ENCODE data around the gene DNASE1L3. TPM values are rescaled to one million over a fixed set of nuclear protein-coding genes. Genes with fewer than 3 reads are reported as not detected.

DNASE1L3 gene
- total and polyA plus RNA-seq, 2 of the 4 experiments (the other 2 are of a cell fraction), result not detected

- dilution Hi-C loops (cut with HindIII; ENCODE audit: low sequenced_read_pairs, unreplicated experiment), result no loop called here
Observed at GRCh38 chr3:58238830-58239229, 28.1 kb upstream of the DNASE1L3 start.

More at GRCh38 chr3:58238830-58239229, 28.1 kb upstream of the DNASE1L3 start:
- Histone ChIP-seq H3K4ac (ENCODE audit: low read depth, low read length) (no peak overlapping the region), H3K14ac (replicated peaks; ENCODE audit: low read depth, low read length) (no peak overlapping the region), H4K20me1 (ENCODE audit: insufficient read depth, low read length) (0 out of 2 replicates have a peak, but pooled peaks cover 6% of the 10 kb centered on the region), H3K4me2 (ENCODE audit: low read depth, low read length) (peak overlapping the region; percentile 83; the same call in 1 of the 2 replicates), H2BK120ac (ENCODE audit: low read depth, low read length) (no peak overlapping the region), H3K27ac (ENCODE audit: insufficient read depth, low read length) (no peak overlapping the region), H3K56ac (ENCODE audit: extremely low read depth, insufficient read depth, low read length) (no peak overlapping the region), H2AK5ac (ENCODE audit: low read depth, low read length) (no peak overlapping the region), H2AFZ (replicated peaks; ENCODE audit: low read length, poor library complexity) (no peak overlapping the region), H3K36me3 (ENCODE audit: control insufficient read depth, insufficient read depth, low read length) (no peaks in the 10 kb centered on the region), H3K23ac (ENCODE audit: low read depth, low read length) (no peak overlapping the region), H2AK9ac (replicated peaks; ENCODE audit: low read depth, low read length, poor library complexity) (no peak overlapping the region), H4K5ac (ENCODE audit: low read depth, low read length) (no peak overlapping the region), H2BK15ac (ENCODE audit: low read depth, low read length) (no peak overlapping the region), H3K4me1 (ENCODE audit: control insufficient read depth, insufficient read depth, low read length) (peaks cover 5% of the 10 kb centered on the region; the same call in 1 of the 2 replicates), H4K91ac (ENCODE audit: insufficient read depth, low read depth, low read length) (no peak overlapping the region), H3K27me3 (ENCODE audit: control insufficient read depth, insufficient read depth, low read length) (peaks cover under 1% of the 10 kb centered on the region; the same call in 1 of the 2 replicates), H3K9me1 (ENCODE audit: insufficient read depth, low read length) (no peaks in the 10 kb centered on the region), H3K9ac (ENCODE audit: low read depth, low read length) (no peak overlapping the region), H3K4me3 (ENCODE audit: insufficient read depth, low read depth, low read length) (no peak overlapping the region), H3K18ac (ENCODE audit: low read depth, low read length) (no peak overlapping the region), H4K8ac (ENCODE audit: low read depth in 2 of 2, low read length in 2 of 2) (no peak overlapping the region), H3K79me1 (ENCODE audit: low read depth in 1 of 2, low read length in 2 of 2) (peaks cover 19 to 36% of the 10 kb centered on the region in 2 experiments), H2BK5ac (ENCODE audit: low read depth, low read length, poor library complexity, severe bottlenecking) (no peak overlapping the region), H3K9me3 (ENCODE audit: control insufficient read depth, insufficient read depth, low read length) (no peaks in the 10 kb centered on the region), H2BK20ac (ENCODE audit: low read depth, low read length) (no peak overlapping the region)
- POLR2A ChIA-PET (ENCODE audit: unreplicated experiment), result no interaction called here
- ATAC-seq (ENCODE audit: low read depth) (no peak), DNase-seq (no peak)
- no TSS peak for BruUV-seq (replicated peaks)
- CTCF ChIA-PET, result interaction anchor here (0.7 to 1.6 kb wide), 3 partner anchors 22 to 62 kb away, joined by 3 to 5 read pairs (median 3); no protein-coding TSS in a partner anchor
- WGBS, 2 experiments (ENCODE audit: extremely low coverage in 2 of 2, insufficient read length in 1 of 2), result no CpG with 5 or more reads among the region's 7 CpGs
- no peak for TF ChIP-seq RAD21 (IDR thresholded peaks at IDR 0.05; ENCODE audit: low read length)
- TF ChIP-seq CEBPB (IDR thresholded peaks at IDR 0.05; ENCODE audit: low read depth, low read length), result no peak
- TF ChIP-seq MAFK (IDR thresholded peaks at IDR 0.05; ENCODE audit: low read depth, low read length), result no peak
- TF ChIP-seq, protein P1, sequence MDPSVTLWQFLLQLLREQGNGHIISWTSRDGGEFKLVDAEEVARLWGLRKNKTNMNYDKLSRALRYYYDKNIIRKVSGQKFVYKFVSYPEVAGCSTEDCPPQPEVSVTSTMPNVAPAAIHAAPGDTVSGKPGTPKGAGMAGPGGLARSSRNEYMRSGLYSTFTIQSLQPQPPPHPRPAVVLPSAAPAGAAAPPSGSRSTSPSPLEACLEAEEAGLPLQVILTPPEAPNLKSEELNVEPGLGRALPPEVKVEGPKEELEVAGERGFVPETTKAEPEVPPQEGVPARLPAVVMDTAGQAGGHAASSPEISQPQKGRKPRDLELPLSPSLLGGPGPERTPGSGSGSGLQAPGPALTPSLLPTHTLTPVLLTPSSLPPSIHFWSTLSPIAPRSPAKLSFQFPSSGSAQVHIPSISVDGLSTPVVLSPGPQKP (IDR thresholded peaks at IDR 0.05; ENCODE audit: borderline replicate concordance, low read depth, low read length), result no peak
- no peak for TF ChIP-seq MAZ (IDR thresholded peaks at IDR 0.05; ENCODE audit: borderline replicate concordance, low read depth, low read length)
- TF ChIP-seq, protein P2, sequence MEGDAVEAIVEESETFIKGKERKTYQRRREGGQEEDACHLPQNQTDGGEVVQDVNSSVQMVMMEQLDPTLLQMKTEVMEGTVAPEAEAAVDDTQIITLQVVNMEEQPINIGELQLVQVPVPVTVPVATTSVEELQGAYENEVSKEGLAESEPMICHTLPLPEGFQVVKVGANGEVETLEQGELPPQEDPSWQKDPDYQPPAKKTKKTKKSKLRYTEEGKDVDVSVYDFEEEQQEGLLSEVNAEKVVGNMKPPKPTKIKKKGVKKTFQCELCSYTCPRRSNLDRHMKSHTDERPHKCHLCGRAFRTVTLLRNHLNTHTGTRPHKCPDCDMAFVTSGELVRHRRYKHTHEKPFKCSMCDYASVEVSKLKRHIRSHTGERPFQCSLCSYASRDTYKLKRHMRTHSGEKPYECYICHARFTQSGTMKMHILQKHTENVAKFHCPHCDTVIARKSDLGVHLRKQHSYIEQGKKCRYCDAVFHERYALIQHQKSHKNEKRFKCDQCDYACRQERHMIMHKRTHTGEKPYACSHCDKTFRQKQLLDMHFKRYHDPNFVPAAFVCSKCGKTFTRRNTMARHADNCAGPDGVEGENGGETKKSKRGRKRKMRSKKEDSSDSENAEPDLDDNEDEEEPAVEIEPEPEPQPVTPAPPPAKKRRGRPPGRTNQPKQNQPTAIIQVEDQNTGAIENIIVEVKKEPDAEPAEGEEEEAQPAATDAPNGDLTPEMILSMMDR (conservative IDR thresholded peaks at IDR 0.05; ENCODE audit: low read depth, low read length), result no peak
- TF ChIP-seq NFE2L2 (IDR thresholded peaks at IDR 0.05; ENCODE audit: low read depth, low read length), result no peak
- no peak for TF ChIP-seq RFX5 (IDR thresholded peaks at IDR 0.05; ENCODE audit: low read depth, low read length)
- TF ChIP-seq BHLHE40 (IDR thresholded peaks at IDR 0.05; ENCODE audit: low read depth, low read length), result no peak
- no peak for TF ChIP-seq FOS (IDR thresholded peaks at IDR 0.05; ENCODE audit: low read depth, low read length)
- intact Hi-C loops (cut with micrococcal nuclease) (loop anchor here (1.0 kb wide), 1 partner anchor 8 kb away; no protein-coding TSS in a partner anchor), in situ Hi-C loops (cut with MboI; ENCODE audit: low sequenced_read_pairs) (no loop called here)

Data from IMR-90 (cell line).